AG04449 (cell line): ENCODE measurements around the gene PCBP2.

Source experiments
- CTCF ChIA-PET: fragments of 350-600 bp; formaldehyde crosslinking; extraction: SDS; loops from one replicate; lab custom pipeline; 2021; ENCODE audit warnings: antibody characterized with exemption; lab: Yijun Ruan, JAX
- POLR2A ChIA-PET: fragments of 400-600, 350-600 bp; formaldehyde crosslinking; extraction: SDS; loops from one replicate; lab custom pipeline; 2020; ENCODE audit warnings: antibody characterized with exemption, inconsistent platforms; lab: Yijun Ruan, JAX
- DNase-seq: peaks from one replicate; pipeline ENCODE4 v3.0.0-alpha.2; 2010; ENCODE audit warnings: low read depth, low spot score
- H3K4me3 ChIP-seq: 2 replicates; pipeline ENCODE4 v1.5.1; 2011; ENCODE audit warnings: low read depth, mild to moderate bottlenecking, control low read depth, low read length
- CTCF ChIP-seq: IDR thresholded peaks from one replicate; pipeline ENCODE4 v1.5.1; 2011; ENCODE audit warnings: mild to moderate bottlenecking, moderate library complexity, low read length, control low read depth, inconsistent platforms; ENCODE audit not compliant: insufficient read depth; ENCODE audit errors: missing control alignments

Gene PCBP2

DNA sequence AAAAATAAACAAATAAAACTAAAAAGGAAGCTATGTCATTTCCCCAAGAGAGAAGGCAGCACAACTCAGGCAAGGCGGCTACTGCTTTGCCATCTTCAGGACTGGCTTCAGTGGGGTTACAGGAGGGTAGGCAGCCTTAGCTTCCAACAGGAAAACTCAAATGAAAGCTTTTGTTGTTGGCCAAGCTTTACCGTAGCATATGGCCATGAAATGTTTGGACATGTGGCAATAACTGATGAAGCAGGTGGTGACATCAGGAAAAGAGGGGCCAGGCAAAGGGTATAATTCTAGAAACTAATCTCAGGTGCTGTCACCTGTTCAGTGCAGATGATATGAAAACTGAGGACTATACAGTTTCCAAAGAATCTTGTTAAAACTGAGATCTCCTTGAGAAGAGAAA, 78.2 kb downstream of the PCBP2 start:
- ChIA-PET CTCF (interaction anchor here (0.8 to 6.6 kb wide), 7 partner anchors 9 to 170 kb away, joined by 3 to 44 read pairs (median 4); partner anchors contain the start of gene ATP5MC2), POLR2A (no interaction called here)
- no peak for DNase-seq
- no peak overlapping the region for H3K4me3 ChIP-seq
- TF ChIP-seq CTCF, result no peak
